ENCODE data around the gene KCNK1. TPM values are rescaled to one million over a fixed set of nuclear protein-coding genes. Genes with fewer than 3 reads are reported as not detected.

The KCNK1 gene
- total and polyA plus RNA-seq, 2 of the 13 experiments (the other 11 are each of a cell fraction or from before 2014, with no cell fraction given) = not detected

- no peak for TF ChIP-seq ATF5 (CRISPR knock-in tag; IDR thresholded peaks at IDR 0.05; ENCODE audit: low read depth)
- TF ChIP-seq AFF4 (CRISPR knock-in tag; IDR thresholded peaks at IDR 0.05) = no peak
- no peak for TF ChIP-seq HNRNPL (IDR thresholded peaks at IDR 0.05; ENCODE audit: low read depth, low read length)
- TF ChIP-seq ZNF160 (CRISPR knock-in tag; IDR thresholded peaks at IDR 0.05) = no peak
- no peak for TF ChIP-seq HES4 (CRISPR knock-in tag; IDR thresholded peaks at IDR 0.05; ENCODE audit: borderline replicate concordance)
- TF ChIP-seq MAFK (conservative IDR thresholded peaks at IDR 0.05 in 1 of 2, IDR thresholded peaks at IDR 0.05 in 1 of 2; ENCODE audit: low read length in 2 of 2) = no peak
These were observed 22.0 kb downstream of the KCNK1 start (continued) for GRCh38 chr1:233635765-233636502.

- H3K36me3 ChIP-seq (replicated peaks in 1 of 2; ENCODE audit: control insufficient read depth in 1 of 2, insufficient read depth in 2 of 2, low read length in 2 of 2) = no peaks in the 10 kb centered on the region
- BruUV-seq (replicated peaks) = no TSS peak
- ATAC-seq = no peak
- TF ChIP-seq GLMP (CRISPR knock-in tag; IDR thresholded peaks at IDR 0.05; ENCODE audit: borderline replicate concordance) = no peak
- TF ChIP-seq TMF1 (CRISPR knock-in tag; IDR thresholded peaks at IDR 0.05; ENCODE audit: low read depth) = no peak
- TF ChIP-seq MLX (CRISPR knock-in tag; IDR thresholded peaks at IDR 0.05) = no peak
- no peak for TF ChIP-seq SP5 (CRISPR knock-in tag; IDR thresholded peaks at IDR 0.05; ENCODE audit: borderline replicate concordance, low read depth)
- no peaks in the 10 kb centered on the region for H3K79me2 ChIP-seq (ENCODE audit: insufficient read depth, low read length)
- intact Hi-C loops (cut with micrococcal nuclease; ENCODE audit: unreplicated experiment) (no loop called here), in situ Hi-C loops (cut with HindIII; ENCODE audit: extremely low pct_ligation_motif_present, low pct_unique_long_range_greater_than_20kb) (no loop called here)
- no peaks in the 10 kb centered on the region; a peak in 1 of 5 replicates for H3K27me3 ChIP-seq (ENCODE audit: control insufficient read depth in 1 of 2, insufficient read depth in 2 of 2, low read length in 2 of 2)
- no peaks in the 10 kb centered on the region for H3K4me1 ChIP-seq (ENCODE audit: insufficient read depth, low read length)
- H3K9me3 ChIP-seq (ENCODE audit: low read length) = no peaks in the 10 kb centered on the region
- FAIRE-seq = no peak
- DNase-seq (ENCODE audit: low spot score) = no peak
- H4K20me1 ChIP-seq (ENCODE audit: insufficient read depth, low read length) = no peaks in the 10 kb centered on the region
- no peak overlapping the region for H3K4me2 ChIP-seq (ENCODE audit: low read depth, low read length)
- H3K27ac ChIP-seq (ENCODE audit: extremely low read length, insufficient read depth, low read length) = no peak overlapping the region
- no peak overlapping the region for H2AFZ ChIP-seq (ENCODE audit: low read length)
- ChIA-PET POLR2A (no interaction called here), CTCF (ENCODE audit: low intra/inter-chr PET ratio, low total read pairs) (no interaction called here)
- WGBS (ENCODE audit: low lambda C conversion rate) = 26% methylated on average over 2 of the region's 2 CpGs
- H3K4me3 ChIP-seq (replicated peaks in 1 of 3; ENCODE audit: insufficient read depth in 1 of 3, low read depth in 2 of 3, low read length in 3 of 3) = no peak overlapping the region
- H3K9ac ChIP-seq (ENCODE audit: insufficient read depth, low read depth, low read length) = no peak overlapping the region
These were observed 22.6 kb downstream of the KCNK1 start for GRCh38 chr1:233636503-233636877.
